ENCODE data around the gene PARM1.

DNA sequence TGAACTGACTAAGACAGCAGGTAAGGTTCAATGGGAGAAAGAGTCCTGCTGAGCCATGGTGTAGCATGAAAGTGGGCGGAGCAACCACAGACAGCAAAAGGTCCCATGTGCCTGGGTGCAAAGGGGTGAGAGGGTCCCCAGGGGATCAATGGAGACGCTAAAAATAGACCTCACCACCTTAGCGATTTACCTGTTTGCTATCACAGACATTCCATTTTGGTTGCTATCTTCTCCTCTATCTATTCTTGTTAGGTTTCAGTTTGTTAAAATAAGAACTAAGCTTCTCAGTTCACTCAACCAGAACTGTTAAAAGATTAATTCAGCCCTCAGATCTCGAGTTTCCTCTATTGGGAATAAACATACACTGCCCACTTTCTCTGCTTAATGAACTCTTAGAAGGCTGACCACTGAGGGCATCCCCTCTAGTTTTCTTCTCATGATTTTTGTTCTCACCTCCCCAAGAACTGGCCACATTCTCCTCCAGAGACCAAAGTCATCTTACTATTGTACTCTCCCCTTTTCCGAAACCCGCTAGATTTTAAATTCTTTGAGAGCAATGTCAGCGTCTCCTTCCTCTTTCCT lies 136.7 kb downstream of the PARM1 start:
- TF ChIP-seq, protein P1, sequence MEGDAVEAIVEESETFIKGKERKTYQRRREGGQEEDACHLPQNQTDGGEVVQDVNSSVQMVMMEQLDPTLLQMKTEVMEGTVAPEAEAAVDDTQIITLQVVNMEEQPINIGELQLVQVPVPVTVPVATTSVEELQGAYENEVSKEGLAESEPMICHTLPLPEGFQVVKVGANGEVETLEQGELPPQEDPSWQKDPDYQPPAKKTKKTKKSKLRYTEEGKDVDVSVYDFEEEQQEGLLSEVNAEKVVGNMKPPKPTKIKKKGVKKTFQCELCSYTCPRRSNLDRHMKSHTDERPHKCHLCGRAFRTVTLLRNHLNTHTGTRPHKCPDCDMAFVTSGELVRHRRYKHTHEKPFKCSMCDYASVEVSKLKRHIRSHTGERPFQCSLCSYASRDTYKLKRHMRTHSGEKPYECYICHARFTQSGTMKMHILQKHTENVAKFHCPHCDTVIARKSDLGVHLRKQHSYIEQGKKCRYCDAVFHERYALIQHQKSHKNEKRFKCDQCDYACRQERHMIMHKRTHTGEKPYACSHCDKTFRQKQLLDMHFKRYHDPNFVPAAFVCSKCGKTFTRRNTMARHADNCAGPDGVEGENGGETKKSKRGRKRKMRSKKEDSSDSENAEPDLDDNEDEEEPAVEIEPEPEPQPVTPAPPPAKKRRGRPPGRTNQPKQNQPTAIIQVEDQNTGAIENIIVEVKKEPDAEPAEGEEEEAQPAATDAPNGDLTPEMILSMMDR (conservative IDR thresholded peaks at IDR 0.05; ENCODE audit: low read depth in 2 of 2) = no peak
- no peak for TF ChIP-seq EZH2 (IDR thresholded peaks at IDR 0.05; ENCODE audit: low read depth, unreplicated experiment)
- TF ChIP-seq, protein P2, sequence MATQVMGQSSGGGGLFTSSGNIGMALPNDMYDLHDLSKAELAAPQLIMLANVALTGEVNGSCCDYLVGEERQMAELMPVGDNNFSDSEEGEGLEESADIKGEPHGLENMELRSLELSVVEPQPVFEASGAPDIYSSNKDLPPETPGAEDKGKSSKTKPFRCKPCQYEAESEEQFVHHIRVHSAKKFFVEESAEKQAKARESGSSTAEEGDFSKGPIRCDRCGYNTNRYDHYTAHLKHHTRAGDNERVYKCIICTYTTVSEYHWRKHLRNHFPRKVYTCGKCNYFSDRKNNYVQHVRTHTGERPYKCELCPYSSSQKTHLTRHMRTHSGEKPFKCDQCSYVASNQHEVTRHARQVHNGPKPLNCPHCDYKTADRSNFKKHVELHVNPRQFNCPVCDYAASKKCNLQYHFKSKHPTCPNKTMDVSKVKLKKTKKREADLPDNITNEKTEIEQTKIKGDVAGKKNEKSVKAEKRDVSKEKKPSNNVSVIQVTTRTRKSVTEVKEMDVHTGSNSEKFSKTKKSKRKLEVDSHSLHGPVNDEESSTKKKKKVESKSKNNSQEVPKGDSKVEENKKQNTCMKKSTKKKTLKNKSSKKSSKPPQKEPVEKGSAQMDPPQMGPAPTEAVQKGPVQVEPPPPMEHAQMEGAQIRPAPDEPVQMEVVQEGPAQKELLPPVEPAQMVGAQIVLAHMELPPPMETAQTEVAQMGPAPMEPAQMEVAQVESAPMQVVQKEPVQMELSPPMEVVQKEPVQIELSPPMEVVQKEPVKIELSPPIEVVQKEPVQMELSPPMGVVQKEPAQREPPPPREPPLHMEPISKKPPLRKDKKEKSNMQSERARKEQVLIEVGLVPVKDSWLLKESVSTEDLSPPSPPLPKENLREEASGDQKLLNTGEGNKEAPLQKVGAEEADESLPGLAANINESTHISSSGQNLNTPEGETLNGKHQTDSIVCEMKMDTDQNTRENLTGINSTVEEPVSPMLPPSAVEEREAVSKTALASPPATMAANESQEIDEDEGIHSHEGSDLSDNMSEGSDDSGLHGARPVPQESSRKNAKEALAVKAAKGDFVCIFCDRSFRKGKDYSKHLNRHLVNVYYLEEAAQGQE (IDR thresholded peaks at IDR 0.05; ENCODE audit: unreplicated experiment) = no peak
- no peak for TF ChIP-seq JUNB (IDR thresholded peaks at IDR 0.05; ENCODE audit: unreplicated experiment)
- TF ChIP-seq POLR2AphosphoS5 (IDR thresholded peaks at IDR 0.05; ENCODE audit: low read depth) = no peak
